Smooth muscle cell (in vitro differentiated cells): Measurements from ENCODE around the gene KIAA2012. TPM values are rescaled to one million over a fixed set of nuclear protein-coding genes. Genes with fewer than 3 reads are reported as not detected.

ENCODE experiments used
- DNase-seq: peaks from one replicate; lab custom pipeline; 2025; ENCODE audit not compliant: unreplicated experiment; lab: John Stamatoyannopoulos, UW
- H2AFZ ChIP-seq: fragments of 200-600 bp; sonication (generic); 2 replicates; pipeline ENCODE4 v1.6.0; 2016; ENCODE audit warnings: antibody characterized with exemption, low read depth, mild to moderate bottlenecking
- H3F3A ChIP-seq: fragments of 200-600 bp; sonication (generic); 2 replicates; pipeline ENCODE4 v1.6.0; 2017; ENCODE audit warnings: antibody characterized with exemption, low read depth
- H3K27ac ChIP-seq: fragments of 200-600 bp; sonication (generic); 2 replicates; pipeline ENCODE4 v1.5.1; 2016; ENCODE audit warnings: low read depth, mild to moderate bottlenecking
- H3K27me3 ChIP-seq: fragments of 200-600 bp; sonication (generic); 2 replicates; pipeline ENCODE4 v1.6.1; 2016; ENCODE audit warnings: low read depth, mild to moderate bottlenecking
- H3K36me3 ChIP-seq: fragments of 200-600 bp; sonication (generic); 2 replicates; pipeline ENCODE4 v1.5.1; 2016; ENCODE audit warnings: low read depth
- H3K4me1 ChIP-seq: fragments of 200-600 bp; sonication (generic); 2 replicates; pipeline ENCODE4 v1.5.1; 2016; ENCODE audit warnings: low read depth
- H3K4me2 ChIP-seq: fragments of 200-600 bp; sonication (generic); 2 replicates; pipeline ENCODE4 v1.6.0; 2016; ENCODE audit warnings: mild to moderate bottlenecking
- H3K4me3 ChIP-seq: fragments of 200-600 bp; sonication (generic); 2 replicates; pipeline ENCODE4 v1.5.1; 2016; ENCODE audit warnings: mild to moderate bottlenecking
- H3K79me2 ChIP-seq: fragments of 200-600 bp; sonication (generic); 2 replicates; pipeline ENCODE4 v1.6.0; 2016; ENCODE audit warnings: low read depth, mild to moderate bottlenecking
- H3K9ac ChIP-seq: fragments of 200-600 bp; sonication (generic); 2 replicates; pipeline ENCODE4 v1.6.0; 2016; ENCODE audit warnings: low read depth
- H3K9me3 ChIP-seq: fragments of 200-600 bp; sonication (generic); replicated peaks from 2 replicates; pipeline ENCODE4 v1.5.1; 2016; ENCODE audit warnings: low read depth
- H4K20me1 ChIP-seq: fragments of 200-600 bp; sonication (generic); 2 replicates; pipeline ENCODE4 v1.6.0; 2016; ENCODE audit warnings: low read depth
- CTCF ChIP-seq: fragments of 200-600 bp; sonication (generic); IDR thresholded peaks from 2 replicates; pipeline ENCODE4 v1.5.1; 2017; ENCODE audit warnings: borderline replicate concordance, mild to moderate bottlenecking, antibody characterized with exemption; ENCODE audit not compliant: insufficient read depth, poor library complexity, severe bottlenecking
- WGBS: methylation state at CpG from one replicate; pipeline ENCODE4 v1.1.7; 2016; ENCODE audit warnings: low lambda C conversion rate; 5-methylcytosine and 5-hydroxymethylcytosine counted together
- polyA plus RNA-seq: library from polyadenylated mRNA; unstranded; fragments of >200 nt; fragmentation: Nextera tagmentation; extraction: Ambion mirVana; gene quantifications from 2 replicates; pipeline ENCODE4 v1.2.1, GENCODE V29; 2016
- total RNA-seq: library from RNA; depleted of rRNA; stranded (reverse); fragments of >200 nt; gene quantifications from 2 replicates; pipeline ENCODE4 v1.2.3, GENCODE V29; 2014

Gene KIAA2012
- total and polyA plus RNA-seq, 2 experiments from 2014 or later: not detected

- DNase-seq: no peak
- no peaks in the 10 kb centered on the region for H3K27me3 ChIP-seq
- no peak overlapping the region for H3K4me2 ChIP-seq
- no peaks in the 10 kb centered on the region for H3K9me3 ChIP-seq
- peaks cover 17% of the 10 kb centered on the region for H3F3A ChIP-seq
- no peaks in the 10 kb centered on the region for H3K79me2 ChIP-seq
- H3K9ac ChIP-seq: no peak overlapping the region
- no peak overlapping the region for H2AFZ ChIP-seq
- H3K4me3 ChIP-seq: no peak overlapping the region
- 81% methylated on average over 4 of the region's 4 CpGs for WGBS
- no peaks in the 10 kb centered on the region for H3K36me3 ChIP-seq
- H3K27ac ChIP-seq: no peak overlapping the region
- H4K20me1 ChIP-seq: no peaks in the 10 kb centered on the region
- no peak for TF ChIP-seq CTCF
- peaks cover 23% of the 10 kb centered on the region for H3K4me1 ChIP-seq
Observed at GRCh38 chr2:202157211-202157990, 84.3 kb downstream of the KIAA2012 start.

- no peak overlapping the region for H3K27ac ChIP-seq
- H3K4me1 ChIP-seq: peaks cover 22% of the 10 kb centered on the region
- no peaks in the 10 kb centered on the region for H3K9me3 ChIP-seq
- H3K9ac ChIP-seq: no peak overlapping the region
- DNase-seq: no peak
- no peak overlapping the region for H3K4me2 ChIP-seq
- no peaks in the 10 kb centered on the region for H4K20me1 ChIP-seq
- WGBS: 80% methylated on average over 5 of the region's 5 CpGs
- no peaks in the 10 kb centered on the region for H3K79me2 ChIP-seq
- H3K4me3 ChIP-seq: no peak overlapping the region
- H2AFZ ChIP-seq: no peak overlapping the region
- peaks cover 17% of the 10 kb centered on the region for H3F3A ChIP-seq
- no peaks in the 10 kb centered on the region for H3K27me3 ChIP-seq
- no peaks in the 10 kb centered on the region for H3K36me3 ChIP-seq
- TF ChIP-seq CTCF: peak; percentile 17
Observed at GRCh38 chr2:202158796-202159195, 85.7 kb downstream of the KIAA2012 start.

GRCh38 chr2:202161151-202161835 lies 88.2 kb downstream of the KIAA2012 start:
- Histone ChIP-seq H3K36me3 (no peaks in the 10 kb centered on the region), H3K27ac (no peak overlapping the region), H3F3A (peaks cover 25% of the 10 kb centered on the region), H3K4me3 (no peak overlapping the region), H3K27me3 (no peaks in the 10 kb centered on the region), H3K9ac (no peak overlapping the region), H4K20me1 (no peaks in the 10 kb centered on the region), H3K4me1 (peaks cover 19% of the 10 kb centered on the region), H2AFZ (no peak overlapping the region), H3K79me2 (no peaks in the 10 kb centered on the region), H3K4me2 (peak overlapping the region; percentile 5), H3K9me3 (no peaks in the 10 kb centered on the region)
- no peak for DNase-seq
- TF ChIP-seq CTCF: no peak
- 46% methylated on average over 8 of the region's 8 CpGs for WGBS
